Calu3 (cell line): Measurements from ENCODE around the gene XPNPEP1. TPM values are rescaled to one million over a fixed set of nuclear protein-coding genes. Genes with fewer than 3 reads are reported as not detected.

Source experiments
- BruUV-seq: library from RNA; stranded (reverse); fragments of 400-500 nt; replicated peaks from 2 replicates; lab custom pipeline; 2021; lab: Mats Ljungman, UMichigan
- CTCF ChIA-PET: fragments of 300-600 bp; sonication (Branson Sonifier 250); formaldehyde crosslinking; loops from one replicate; lab custom pipeline; 2022; ENCODE audit warnings: antibody characterized with exemption; lab: Charles Lee
- DNase-seq: peaks from one replicate; pipeline ENCODE4 v3.0.0; 2022
- H3K27ac Mint-ChIP-seq: one replicate; pipeline ENCODE4 v1.8.0; 2022; ENCODE audit warnings: mixed read lengths; ENCODE audit not compliant: unreplicated experiment
- H3K27me3 Mint-ChIP-seq: one replicate; pipeline ENCODE4 v1.8.0; 2022; ENCODE audit warnings: mixed read lengths; ENCODE audit not compliant: unreplicated experiment
- H3K36me3 Mint-ChIP-seq: one replicate; pipeline ENCODE4 v1.8.0; 2022; ENCODE audit warnings: mild to moderate bottlenecking, moderate library complexity, mixed read lengths; ENCODE audit not compliant: insufficient read depth, unreplicated experiment
- H3K4me1 Mint-ChIP-seq: one replicate; pipeline ENCODE4 v1.8.0; 2022; ENCODE audit warnings: mild to moderate bottlenecking, low read depth, mixed read lengths; ENCODE audit not compliant: unreplicated experiment
- H3K4me3 Mint-ChIP-seq: one replicate; pipeline ENCODE4 v1.8.0; 2022; ENCODE audit warnings: mild to moderate bottlenecking, low read depth, moderate library complexity, mixed read lengths; ENCODE audit not compliant: unreplicated experiment
- H3K9me3 Mint-ChIP-seq: one replicate; pipeline ENCODE4 v1.8.0; 2022; ENCODE audit warnings: low read depth, mixed read lengths; ENCODE audit not compliant: unreplicated experiment
- intact Hi-C: fragments of 100-400 bp; cut with micrococcal nuclease; formaldehyde crosslinking; loops from one replicate; pipeline ENCODE4 v1.10.0; 2022; ENCODE audit not compliant: unreplicated experiment
- total RNA-seq: library from RNA; stranded (reverse); gene quantifications from 2 replicates; pipeline ENCODE4 v1.2.3, GENCODE V29; 2022
- TF ChIP-seq, protein P1 (sequence below): fragments of 200-600 bp; IDR thresholded peaks from one replicate; pipeline ENCODE4 v1.8.0; 2022; ENCODE audit warnings: antibody characterized with exemption; ENCODE audit not compliant: unreplicated experiment

XPNPEP1 gene
- total RNA-seq, 1 experiment from 2014 or later, result 50.0 TPM

- intact Hi-C loops, result no loop called here
- no peak overlapping the region for H3K4me3 Mint-ChIP-seq
- no peaks in the 10 kb centered on the region for H3K36me3 Mint-ChIP-seq
- no peaks in the 10 kb centered on the region for H3K9me3 Mint-ChIP-seq
- no TSS peak for BruUV-seq
- H3K4me1 Mint-ChIP-seq, result no peaks in the 10 kb centered on the region
- TF ChIP-seq, protein P1, sequence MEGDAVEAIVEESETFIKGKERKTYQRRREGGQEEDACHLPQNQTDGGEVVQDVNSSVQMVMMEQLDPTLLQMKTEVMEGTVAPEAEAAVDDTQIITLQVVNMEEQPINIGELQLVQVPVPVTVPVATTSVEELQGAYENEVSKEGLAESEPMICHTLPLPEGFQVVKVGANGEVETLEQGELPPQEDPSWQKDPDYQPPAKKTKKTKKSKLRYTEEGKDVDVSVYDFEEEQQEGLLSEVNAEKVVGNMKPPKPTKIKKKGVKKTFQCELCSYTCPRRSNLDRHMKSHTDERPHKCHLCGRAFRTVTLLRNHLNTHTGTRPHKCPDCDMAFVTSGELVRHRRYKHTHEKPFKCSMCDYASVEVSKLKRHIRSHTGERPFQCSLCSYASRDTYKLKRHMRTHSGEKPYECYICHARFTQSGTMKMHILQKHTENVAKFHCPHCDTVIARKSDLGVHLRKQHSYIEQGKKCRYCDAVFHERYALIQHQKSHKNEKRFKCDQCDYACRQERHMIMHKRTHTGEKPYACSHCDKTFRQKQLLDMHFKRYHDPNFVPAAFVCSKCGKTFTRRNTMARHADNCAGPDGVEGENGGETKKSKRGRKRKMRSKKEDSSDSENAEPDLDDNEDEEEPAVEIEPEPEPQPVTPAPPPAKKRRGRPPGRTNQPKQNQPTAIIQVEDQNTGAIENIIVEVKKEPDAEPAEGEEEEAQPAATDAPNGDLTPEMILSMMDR, result no peak
- no peaks in the 10 kb centered on the region for H3K27me3 Mint-ChIP-seq
- H3K27ac Mint-ChIP-seq, result no peak overlapping the region
- DNase-seq, result no peak
- CTCF ChIA-PET, result interaction anchor here (0.5 kb wide), 1 partner anchor 29 kb away, joined by 4 read pairs; no protein-coding TSS in a partner anchor
These were observed 10.8 kb upstream of the XPNPEP1 start for GRCh38 chr10:109933984-109934565.

DNA sequence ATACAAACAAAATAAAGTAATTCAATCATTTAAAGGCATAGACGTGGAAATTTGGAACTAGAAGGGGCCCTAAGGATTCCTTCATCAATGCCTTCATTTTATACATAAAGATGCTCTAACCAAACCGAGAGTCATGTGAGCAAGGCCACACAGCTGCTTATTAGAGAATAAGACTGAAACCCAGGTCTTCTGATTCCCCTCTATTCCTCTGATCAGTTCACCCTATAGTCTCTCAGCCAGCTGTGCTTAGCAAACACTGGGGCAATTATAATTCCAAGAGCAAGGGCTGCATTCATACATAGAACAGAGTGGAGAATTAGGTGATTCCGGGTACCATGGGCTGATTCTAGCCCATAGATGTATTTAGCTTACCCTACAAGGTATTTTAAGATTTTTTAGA is 9.7 kb upstream of the XPNPEP1 start:
- TF ChIP-seq, protein P1, result no peak
- CTCF ChIA-PET, result no interaction called here
- H3K4me1 Mint-ChIP-seq, result no peaks in the 10 kb centered on the region

GRCh38 chr10:109932391-109932790 is 9.1 kb upstream of the XPNPEP1 start:
- H3K4me3 Mint-ChIP-seq, result no peak overlapping the region
- BruUV-seq, result no TSS peak

More for the DNA sequence above, 9.7 kb upstream of the XPNPEP1 start:
- BruUV-seq, result no TSS peak
- no peaks in the 10 kb centered on the region for H3K27me3 Mint-ChIP-seq
- no peaks in the 10 kb centered on the region for H3K36me3 Mint-ChIP-seq
- H3K27ac Mint-ChIP-seq, result no peak overlapping the region
- H3K9me3 Mint-ChIP-seq, result no peaks in the 10 kb centered on the region
- no peak for DNase-seq
- intact Hi-C loops, result no loop called here
- H3K4me3 Mint-ChIP-seq, result no peak overlapping the region

GRCh38 chr10:109931163-109931562 is 7.9 kb upstream of the XPNPEP1 start:
- no TSS peak for BruUV-seq
- no peaks in the 10 kb centered on the region for H3K4me1 Mint-ChIP-seq
- H3K27me3 Mint-ChIP-seq, result no peaks in the 10 kb centered on the region
- H3K4me3 Mint-ChIP-seq, result no peak overlapping the region
- TF ChIP-seq, protein P1, result no peak
- no peak overlapping the region for H3K27ac Mint-ChIP-seq
- no peaks in the 10 kb centered on the region for H3K9me3 Mint-ChIP-seq
- CTCF ChIA-PET, result no interaction called here
- H3K36me3 Mint-ChIP-seq, result no peaks in the 10 kb centered on the region
- intact Hi-C loops, result no loop called here
- no peak for DNase-seq

More at GRCh38 chr10:109932391-109932790, 9.1 kb upstream of the XPNPEP1 start:
- no peak for DNase-seq
- no peaks in the 10 kb centered on the region for H3K9me3 Mint-ChIP-seq
- H3K27me3 Mint-ChIP-seq, result no peaks in the 10 kb centered on the region
- TF ChIP-seq, protein P1, result no peak
- H3K36me3 Mint-ChIP-seq, result no peaks in the 10 kb centered on the region
- intact Hi-C loops, result no loop called here
- CTCF ChIA-PET, result no interaction called here
- no peaks in the 10 kb centered on the region for H3K4me1 Mint-ChIP-seq
- H3K27ac Mint-ChIP-seq, result no peak overlapping the region
